ENCODE data around the gene HELB.
"Not testable (repeated sequence)": the region's sequence is repeated elsewhere in the genome, so short reads cannot be mapped to it uniquely, and the experiment has no call there.

HELB gene

DNA sequence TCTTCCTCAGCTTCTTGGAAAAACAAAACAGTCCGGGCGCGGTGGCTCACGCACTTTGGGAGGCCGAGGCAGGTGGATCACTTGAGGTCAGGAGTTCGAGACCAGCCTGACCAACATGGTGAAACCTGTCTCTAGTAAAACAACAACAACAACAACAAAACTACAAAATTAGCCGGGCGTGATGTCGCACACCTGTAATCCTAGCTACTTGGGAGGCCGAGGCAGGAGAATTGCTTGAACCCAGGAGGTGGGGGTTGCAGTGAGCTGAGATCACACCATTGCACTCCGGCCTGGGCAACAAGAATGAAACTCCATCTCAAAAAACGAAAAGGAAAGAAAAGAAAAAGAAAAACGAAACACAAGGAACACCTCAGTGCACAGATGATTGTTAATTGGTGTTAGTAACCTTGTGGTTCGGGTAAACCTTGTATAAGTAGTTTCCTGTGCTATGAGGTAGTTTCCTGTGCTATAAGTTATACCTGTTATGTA is 1.1 kb downstream of the HELB start:
- not testable (repeated sequence) for DNase-seq (ENCODE audit: low read depth in 2 of 2)

DNA sequence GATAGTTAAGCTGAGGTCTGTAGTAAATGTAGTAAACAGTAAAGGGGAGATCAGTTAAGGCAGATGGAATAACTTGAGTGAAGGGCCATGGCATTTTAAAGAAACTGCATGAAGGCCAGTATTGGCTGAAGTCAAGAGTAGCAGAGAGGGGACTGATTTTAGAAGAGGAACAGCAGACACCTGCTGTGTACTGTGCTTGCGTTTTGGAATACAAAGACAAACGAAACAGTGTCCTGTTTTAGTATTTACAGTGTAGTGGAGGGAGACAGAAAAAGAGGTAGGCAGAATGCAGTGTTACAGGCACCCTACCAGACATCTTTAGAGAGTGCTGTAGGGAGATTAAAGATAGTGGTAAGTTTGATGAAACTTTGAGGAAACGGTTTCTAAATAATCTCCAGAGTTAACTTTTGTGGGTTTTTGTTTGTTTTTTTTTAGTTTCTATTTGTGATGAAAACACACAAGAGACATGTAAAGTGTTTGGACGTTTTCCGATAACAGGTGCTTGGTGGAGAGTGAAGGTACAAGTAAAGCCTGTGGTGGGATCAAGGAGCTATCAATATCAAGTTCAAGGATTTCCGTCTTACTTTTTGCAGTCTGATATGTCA is 2.1 kb downstream of the HELB start:
- no peak for DNase-seq (ENCODE audit: low read depth in 2 of 2)

DNA sequence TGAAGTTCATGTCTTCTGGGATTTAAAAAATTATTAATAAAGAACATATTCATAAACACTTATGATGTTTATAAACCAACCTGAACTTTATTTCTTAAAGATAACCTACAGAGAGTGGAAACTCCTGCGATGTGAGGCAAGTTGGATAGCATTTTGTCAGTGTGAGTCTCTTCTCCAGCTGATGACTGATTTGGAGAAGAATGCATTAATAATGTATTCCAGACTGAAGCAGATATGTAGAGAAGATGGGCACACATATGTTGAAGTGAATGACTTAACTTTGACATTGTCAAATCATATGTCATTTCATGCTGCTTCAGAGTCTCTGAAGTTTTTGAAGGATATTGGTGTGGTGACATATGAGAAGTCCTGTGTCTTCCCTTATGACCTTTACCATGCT is 7.3 kb downstream of the HELB start:
- no peak for DNase-seq (ENCODE audit: low read depth in 2 of 2)

DNA sequence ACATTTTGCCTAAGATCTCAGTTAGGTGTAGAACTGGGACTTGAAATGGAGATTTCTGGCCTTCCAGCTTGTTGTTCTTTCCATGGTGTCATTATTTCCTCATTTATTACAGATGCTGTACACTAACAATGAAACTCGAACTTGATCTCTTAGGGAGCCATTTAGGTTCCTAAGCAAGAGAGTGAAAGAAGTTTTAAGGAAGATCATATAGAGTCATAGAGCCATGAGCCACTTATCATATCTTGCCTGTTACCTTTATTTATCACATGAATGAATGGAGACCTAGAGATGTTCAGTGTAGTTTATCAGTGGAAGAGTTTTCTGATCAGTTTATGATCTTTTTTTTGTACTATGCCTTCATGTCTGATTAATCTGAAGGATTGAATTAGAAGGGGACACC is 9.9 kb downstream of the HELB start:
- DNase-seq (ENCODE audit: low read depth in 2 of 2), result no peak

DNA sequence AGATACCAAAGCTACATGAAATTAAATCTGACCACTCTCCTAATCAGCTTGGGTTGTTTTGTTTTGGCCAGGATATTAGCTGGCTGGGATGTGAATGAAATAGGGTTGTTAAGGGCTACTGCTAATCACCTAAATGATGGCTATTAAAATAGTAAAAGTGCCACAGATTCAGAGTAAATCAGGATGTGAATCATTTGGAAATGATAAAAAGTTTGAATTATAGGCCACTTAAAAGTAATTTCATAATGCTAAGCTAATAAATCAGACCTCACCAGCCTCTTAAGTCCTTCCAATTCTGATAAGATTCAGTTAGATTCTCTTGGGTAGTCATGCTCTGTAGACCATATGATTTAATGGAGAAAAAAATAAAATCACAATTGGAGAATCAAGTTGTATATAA is 12.0 kb downstream of the HELB start:
- no peak for DNase-seq (ENCODE audit: low read depth in 2 of 2)

DNA sequence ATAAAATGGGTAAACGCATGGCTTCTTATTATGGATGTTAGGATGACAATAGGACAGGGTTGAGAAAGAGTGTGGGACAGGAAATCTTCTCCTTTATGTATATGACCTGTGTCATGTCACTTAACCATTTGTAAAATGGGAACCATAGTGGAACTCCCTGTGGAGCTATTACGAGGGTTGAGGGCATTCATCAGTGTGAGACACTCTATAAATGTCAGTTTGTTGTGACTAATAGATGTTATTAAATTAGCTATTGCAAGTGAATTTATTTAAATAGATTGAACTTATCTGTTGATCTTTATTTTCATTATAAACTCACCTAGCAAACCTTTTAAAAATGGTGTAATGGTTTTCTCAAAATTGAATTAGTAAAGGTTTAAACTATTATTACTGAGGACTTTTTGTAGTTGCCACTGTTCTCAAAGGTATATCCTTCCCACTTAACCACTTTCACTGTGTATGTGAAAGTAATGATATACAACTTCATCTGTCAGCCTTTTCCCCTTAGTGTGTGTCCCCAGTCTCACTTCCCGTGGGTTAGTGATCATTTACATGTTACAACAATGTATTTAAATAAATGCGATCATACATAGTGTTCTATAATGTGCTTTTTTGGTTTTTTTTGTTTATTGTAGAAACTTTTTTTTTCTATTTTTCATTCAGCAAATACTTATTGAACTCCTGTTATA is 17.1 kb downstream of the HELB start:
- DNase-seq (ENCODE audit: low read depth in 2 of 2), result no peak

DNA sequence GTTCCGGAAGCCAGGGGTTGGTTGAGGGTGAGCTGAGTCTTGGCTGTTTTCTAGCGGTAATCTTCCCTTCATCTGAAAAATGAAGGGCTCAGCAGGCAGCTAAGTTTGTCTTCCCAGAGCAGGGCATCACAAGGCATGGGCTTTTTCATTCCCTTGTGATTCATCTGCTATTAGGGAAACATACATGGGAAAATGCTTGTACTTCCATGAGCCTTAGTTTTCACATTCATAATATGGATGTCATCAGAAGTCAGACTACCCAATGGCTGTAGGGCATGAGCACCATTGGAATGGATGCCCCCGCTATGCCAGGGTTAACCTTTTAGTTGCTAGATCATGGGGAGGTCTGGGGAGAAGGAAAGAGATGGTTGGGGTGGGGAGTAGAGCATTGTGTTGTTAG is 18.7 kb downstream of the HELB start:
- no peak for DNase-seq (ENCODE audit: low read depth in 2 of 2)

DNA sequence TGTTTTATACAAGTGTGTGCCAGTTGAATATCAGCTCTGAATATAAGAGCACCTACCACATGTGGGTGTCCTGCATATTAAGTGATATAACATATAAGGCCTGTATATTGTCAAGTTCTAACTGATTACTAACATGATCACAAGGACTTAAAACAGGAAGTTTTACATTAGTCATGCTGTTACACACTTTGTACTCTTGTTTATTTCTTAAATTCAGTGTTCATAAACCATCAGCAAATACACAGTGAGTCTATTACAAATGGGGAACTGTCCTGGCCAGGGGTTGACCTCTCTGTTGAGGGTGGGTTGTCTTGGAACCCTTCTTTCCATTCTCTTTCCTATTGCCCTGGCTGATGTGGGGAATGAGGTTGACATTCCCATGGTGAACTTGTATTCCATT is 19.1 kb downstream of the HELB start:
- no peak for DNase-seq (ENCODE audit: low read depth in 2 of 2)

DNA sequence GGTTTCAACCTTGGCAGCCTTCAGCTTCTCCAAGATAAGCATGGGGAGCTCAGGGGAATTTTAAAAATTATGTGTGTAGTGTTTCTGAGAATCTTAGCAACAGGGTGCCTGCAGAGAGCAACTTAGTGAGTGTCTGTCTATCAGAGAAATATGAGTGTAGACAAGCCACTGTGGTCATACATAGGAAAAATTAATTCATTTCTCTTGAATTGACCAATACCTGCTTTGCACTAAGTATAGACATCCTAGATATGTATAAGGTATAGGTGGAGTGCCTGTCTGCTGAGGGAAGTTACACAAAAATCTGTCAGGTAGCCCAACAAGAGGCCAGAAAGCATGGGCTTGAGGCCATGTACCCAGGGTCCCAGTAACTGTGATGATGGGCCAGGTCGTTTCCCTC is 20.7 kb downstream of the HELB start:
- DNase-seq (ENCODE audit: low read depth in 2 of 2), result no peak

DNA sequence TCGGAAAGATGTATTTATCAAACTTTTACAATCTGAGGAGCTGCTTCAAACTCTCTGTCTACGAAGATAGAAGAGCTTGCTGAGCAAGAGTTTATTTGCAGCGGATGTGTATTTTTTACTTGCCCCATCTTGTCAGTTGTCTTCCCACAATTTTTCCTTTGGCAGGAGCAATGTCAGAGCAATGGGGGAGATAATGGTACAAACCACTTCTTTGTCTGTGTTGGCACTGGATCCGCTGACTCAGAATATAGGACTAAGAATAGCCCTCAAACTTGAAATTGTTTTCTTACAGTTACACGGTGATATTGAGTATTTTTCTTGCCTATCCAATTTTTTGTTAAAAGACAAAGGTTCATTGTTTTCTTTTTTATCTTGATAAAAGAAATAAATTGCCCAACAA is 27.6 kb downstream of the HELB start:
- DNase-seq (ENCODE audit: low read depth in 2 of 2), result no peak

DNA sequence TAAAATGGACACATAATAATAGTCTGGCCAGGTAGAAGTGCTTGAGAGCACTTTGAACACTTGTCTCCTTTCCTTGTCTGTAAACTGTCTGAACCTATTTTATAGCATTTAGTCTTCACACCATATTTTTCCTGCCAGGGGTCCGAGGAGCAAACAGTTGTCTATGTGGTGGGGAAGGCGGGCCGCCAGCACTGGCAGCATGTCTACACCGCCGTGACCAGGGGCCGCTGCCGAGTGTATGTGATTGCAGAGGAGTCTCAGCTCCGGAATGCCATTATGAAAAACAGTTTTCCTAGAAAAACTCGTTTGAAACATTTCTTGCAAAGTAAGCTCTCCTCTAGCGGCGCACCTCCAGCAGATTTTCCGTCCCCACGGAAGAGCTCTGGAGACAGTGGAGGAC is 28.7 kb downstream of the HELB start:
- no peak for DNase-seq (ENCODE audit: low read depth in 2 of 2)

DNA sequence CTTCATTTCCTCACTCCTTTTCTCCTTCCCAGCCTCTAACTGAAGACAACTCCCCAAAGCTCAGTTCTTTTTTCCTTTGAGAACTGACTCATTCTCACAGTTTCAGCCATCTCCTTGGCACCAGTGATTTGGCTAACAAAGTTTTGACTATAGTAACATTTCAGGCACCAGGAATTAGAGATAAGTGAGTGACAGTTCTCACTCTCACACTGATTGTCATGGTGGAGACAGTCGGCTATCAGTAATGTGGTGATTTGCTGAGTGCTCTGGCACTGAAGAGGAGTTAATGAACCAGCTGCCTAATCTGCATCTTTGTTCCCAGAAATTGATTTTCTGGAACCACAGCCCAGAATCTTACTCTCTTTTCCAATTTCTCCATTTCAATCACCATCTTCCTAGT is 29.5 kb downstream of the HELB start:
- DNase-seq (ENCODE audit: low read depth in 2 of 2), result no peak

DNA sequence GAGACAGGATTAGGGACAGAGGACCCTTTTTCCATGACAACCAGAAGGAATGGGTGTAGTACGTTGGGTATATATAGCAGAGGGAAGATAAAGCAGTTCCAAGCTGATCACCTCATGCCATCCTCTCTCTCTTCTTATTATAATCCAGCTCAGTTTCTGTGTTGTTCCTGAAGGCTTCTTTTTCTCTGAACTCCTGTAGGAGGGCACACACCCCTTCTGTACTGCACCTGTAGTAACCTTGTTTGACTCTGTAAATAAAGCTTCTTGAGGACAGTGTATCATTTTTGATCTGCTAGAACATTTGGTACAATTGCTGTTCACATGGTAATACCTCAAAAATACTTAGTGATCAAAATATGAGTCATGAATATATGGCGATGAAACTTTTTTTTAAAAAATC is 33.5 kb downstream of the HELB start:
- no peak for DNase-seq (ENCODE audit: low read depth in 2 of 2)

DNA sequence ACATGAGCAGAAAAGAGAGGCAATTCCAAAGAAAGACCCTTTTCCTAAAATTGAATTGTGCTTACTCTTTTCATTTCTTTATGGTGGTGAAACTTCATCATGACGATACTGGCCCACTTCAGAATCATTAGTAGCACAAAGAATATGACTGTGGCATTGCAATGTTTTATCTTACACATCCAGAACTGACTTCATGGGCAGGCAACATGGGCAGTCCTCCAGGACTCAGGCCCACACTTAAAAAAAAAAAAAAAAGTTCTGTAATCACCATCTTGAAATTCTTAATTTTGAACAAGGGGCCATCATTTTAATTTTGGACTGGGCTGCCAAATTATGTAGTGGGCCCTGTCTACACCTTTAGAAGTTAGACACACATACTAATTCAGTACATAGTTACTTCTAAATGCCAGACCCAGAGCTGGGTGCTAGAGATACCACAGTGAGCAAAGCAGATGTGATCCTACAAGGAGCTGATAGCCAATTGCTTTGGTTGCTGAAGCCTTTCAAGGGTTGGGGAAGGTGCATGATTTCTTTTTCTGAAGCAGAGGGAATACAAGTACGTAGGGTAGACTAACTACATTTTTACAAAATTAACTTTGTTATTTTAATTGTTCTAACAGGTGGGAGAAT is 35.2 kb downstream of the HELB start:
- DNase-seq (ENCODE audit: low read depth in 2 of 2), result no peak

DNA sequence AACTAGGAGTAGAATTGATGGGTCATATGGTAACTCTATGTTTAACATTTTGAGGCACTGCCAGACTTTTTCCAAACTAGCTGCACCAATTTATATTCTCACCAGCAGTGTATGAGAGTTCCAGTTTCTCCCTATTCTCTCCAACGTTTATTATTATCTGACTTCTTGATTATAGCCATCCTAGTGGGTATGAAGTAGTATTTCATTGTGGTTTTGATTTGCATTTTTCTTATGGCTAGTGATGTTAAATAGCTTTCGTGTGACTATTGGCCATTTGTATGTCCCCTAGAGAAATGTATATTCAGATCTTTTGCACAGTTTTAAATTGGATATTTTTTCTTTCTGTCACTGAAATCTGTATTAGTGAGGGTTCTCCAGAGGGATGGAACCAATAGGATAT is 37.8 kb downstream of the HELB start:
- no peak for DNase-seq (ENCODE audit: low read depth in 2 of 2)

DNA sequence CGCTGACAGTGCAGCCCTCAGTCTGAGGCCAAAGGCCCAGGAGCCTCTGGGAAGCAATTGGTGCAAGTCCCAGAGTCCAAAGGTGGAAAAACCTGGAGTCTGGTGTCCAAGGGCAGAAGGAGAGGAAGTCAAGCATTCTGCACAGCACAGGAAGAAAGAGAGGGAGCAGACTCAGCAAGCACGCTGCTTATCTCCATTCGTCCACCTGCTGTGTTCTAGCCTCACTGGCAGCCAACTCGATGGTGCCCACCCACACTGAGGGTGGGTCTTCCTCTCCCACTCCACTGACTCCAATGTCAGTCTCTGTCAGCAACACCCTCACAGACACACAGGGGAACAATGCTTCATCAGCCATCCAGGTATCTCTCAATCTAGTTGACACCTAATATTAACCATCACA is 38.8 kb downstream of the HELB start:
- no peak for DNase-seq (ENCODE audit: low read depth in 2 of 2)

DNA sequence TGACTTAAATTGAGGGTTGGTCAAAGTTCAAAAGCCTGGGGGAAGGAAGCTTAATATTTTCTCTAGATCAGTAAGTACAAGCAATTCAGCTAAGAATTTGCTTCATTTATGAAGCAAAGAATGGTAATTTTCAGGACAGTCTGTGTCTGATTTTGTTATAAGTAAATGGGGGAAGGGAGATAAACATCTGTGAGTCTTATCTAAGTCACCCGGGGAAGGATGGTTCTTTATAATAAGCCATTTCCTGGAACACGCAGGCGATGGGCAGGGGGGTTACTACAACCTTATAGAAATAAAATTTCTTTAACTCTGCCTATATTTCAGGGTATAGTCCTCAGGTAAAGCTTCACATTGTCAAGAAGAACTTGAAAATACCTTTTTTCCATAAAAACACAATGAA is 42.9 kb downstream of the HELB start:
- DNase-seq (ENCODE audit: low read depth in 2 of 2), result no peak

DNA sequence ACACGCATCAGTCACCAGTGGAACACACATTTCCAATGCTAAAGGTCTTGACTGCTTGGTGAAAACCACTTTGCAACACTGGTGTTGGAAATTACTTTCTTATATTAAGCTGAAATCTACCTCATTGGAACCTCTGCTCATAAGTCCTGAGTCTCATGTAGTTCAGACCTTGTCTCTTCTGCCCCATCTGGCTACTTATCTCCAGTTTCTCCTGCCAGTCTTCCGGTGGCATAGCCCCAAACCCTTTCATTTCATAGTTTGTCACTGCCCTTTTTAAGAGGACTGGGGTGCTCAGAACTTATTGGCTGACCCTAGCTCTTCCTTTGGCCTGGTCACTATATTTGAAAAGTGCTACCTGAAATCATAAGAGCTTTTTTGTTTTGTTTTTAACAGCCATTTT is 43.7 kb downstream of the HELB start:
- no peak for DNase-seq (ENCODE audit: low read depth in 2 of 2)

DNA sequence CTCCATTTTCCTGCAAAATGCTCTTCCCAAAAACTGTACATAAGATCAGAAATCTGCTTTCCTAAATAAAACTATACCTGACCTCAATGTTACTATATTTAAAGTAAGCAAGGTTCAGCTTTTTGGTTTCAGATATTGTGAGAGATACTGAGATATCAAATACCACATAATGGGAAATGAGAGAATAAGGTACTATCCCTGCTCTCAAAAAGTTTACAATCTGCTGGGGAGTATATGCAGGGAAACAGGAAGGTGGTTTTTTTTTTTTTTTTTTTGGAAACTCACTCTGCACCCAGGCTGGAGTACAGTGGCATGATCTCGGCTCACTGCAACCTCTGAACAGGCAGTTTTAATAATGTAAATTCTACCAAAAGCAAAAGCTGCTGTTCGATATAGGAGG is 49.0 kb downstream of the HELB start:
- DNase-seq (ENCODE audit: low read depth in 2 of 2), result no peak

DNA sequence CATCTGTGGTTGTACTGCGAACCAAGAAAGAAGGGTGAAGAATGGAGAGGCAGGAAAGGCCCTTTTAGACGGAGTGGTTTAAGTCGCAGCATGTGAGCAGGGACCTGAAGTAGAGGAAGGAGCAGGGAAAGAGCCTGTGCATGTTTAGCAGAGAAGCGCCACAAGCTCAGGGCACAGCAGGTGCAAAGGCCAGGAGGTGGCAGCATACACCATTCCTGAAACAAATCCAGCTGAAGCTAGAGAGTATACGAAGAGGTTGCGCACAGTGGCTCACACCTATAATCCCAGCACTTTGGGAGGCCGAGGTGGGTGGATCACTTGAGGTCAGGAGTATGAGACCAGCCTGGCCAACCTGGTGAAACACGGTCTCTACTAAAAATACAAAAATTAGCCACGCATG is 49.9 kb downstream of the HELB start:
- no peak for DNase-seq (ENCODE audit: low read depth in 2 of 2)

DNA sequence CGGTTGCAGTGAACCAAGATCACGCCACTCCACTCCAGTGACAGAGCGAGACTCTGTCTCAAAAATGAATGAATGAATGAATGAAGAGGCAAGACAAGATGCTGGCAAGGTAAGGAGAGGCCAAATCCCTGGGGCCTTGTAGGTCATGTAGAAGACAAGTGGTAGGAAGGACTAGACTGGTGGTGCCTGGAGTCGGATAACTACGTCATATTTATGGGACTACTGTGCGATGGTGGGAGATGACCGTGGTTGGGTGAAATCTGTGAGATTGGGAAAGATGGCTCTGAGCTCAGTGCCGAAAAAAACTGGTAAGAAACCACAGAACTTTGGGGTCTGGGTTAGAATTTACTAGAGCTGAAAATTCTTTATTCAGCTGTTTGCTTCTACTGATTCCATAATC is 50.6 kb downstream of the HELB start:
- DNase-seq (ENCODE audit: low read depth in 2 of 2), result no peak

DNA sequence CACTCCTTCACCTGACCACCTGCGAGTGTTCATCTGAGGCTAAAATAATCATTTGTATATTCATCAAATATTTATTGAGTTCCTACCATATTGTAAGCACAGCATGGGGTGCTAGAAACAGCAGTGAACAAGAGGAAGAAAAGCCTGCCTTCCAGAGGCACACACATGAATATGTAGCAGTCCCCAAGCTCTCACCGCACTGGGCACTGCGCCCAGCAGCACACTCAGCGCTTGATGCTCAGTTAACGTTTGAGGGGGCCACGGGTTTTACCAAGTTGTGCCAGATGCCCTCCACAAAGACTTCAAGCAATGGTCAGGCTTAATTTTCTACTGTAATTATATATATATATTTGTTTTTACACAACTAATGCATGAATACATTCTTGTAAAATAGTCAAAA is 52.0 kb downstream of the HELB start:
- no peak for DNase-seq (ENCODE audit: low read depth in 2 of 2)

DNA sequence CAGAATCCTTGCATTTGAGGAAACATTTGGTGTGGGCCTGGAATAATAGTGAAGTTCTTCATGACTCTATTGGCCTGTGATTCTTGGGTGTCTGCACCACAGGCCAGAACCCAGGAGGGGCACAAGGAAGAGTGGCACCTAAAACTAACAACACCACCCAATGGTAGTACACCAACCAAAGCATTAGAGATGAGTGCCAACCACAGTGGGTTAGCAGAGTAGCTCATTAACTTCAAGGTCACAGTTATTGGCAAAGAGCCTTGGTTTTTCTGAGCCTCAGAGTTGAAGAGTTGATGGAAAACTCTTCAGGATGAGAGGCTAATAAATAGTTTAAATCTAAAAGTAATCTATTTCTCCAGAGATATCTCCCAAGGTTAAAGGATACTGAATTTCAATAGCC is 57.0 kb downstream of the HELB start:
- no peak for DNase-seq (ENCODE audit: low read depth in 2 of 2)

DNA sequence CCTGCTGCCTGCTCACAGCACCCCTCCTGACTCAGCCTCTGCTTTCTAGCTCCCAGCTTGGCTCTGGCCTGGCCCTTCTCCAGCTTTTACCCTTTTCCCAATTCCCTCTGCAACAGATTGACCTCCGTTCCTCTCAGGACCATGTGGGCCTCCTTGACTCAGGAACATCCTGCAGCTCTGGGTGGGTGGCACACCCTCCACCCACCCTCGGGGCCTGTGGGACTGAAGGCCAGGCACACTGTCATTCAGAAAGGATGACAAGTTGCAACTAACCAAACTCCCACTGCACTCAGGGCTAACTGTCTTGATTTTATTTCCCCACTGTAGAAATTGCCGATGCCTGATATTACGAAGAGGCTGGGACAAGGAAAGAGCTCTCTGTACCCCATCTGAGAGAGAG is 59.4 kb downstream of the HELB start:
- DNase-seq (ENCODE audit: low read depth in 2 of 2), result no peak
